NB4 (cell line): Measurements from ENCODE around the gene ZNF202.

Experiments used
- CTCF ChIP-seq: IDR thresholded peaks from one replicate; pipeline ENCODE4 v1.5.1; 2012; ENCODE audit warnings: low read depth, low read length
- MAX ChIP-seq: IDR thresholded peaks from 2 replicates; pipeline ENCODE4 v1.6.1; 2011; ENCODE audit warnings: low read depth, low read length
- MYC ChIP-seq: IDR thresholded peaks from 2 replicates; pipeline ENCODE4 v1.6.1; 2011; ENCODE audit warnings: low read depth, low read length
- POLR2A ChIP-seq: IDR thresholded peaks from 2 replicates; pipeline ENCODE4 v1.6.1; 2011; ENCODE audit warnings: mild to moderate bottlenecking; ENCODE audit not compliant: insufficient read length; ENCODE audit errors: extremely low read depth

GRCh38 chr11:123690485-123690884 lies 51.0 kb downstream of the ZNF202 start:
- TF ChIP-seq CTCF (no peak), POLR2A (no peak), MAX (no peak), MYC (no peak)
